DLD1 (cell line): Measurements from ENCODE around the gene AUTS2.

ENCODE experiments used
- in situ Hi-C: cut with HindIII; loops from 2 replicates; pipeline ENCODE4 v1.10.0; 2017; ENCODE audit warnings: low sequenced_read_pairs

AUTS2 gene

GRCh38 chr7:70384891-70385290, 786.6 kb downstream of the AUTS2 start:
- in situ Hi-C loops, result no loop called here

DNA sequence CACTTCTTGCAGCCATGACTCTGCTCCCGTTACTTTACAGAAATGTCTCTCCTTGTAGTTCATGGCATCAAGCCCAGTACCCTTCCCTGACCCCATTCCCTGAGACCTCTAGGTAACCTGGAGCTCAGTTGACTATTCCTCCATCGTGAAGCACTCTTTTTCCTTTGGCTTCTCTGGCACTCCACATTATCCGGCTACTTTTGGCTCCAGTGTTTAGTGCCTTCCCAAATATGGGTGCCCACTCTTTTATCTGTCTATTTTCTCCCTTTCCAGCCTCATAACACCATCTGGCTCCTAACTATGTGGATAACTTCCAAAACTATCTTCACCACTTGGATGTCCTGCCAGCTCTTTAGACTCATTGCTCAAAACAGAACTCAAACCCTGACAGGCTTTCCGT, 788.9 kb downstream of the AUTS2 start:
- in situ Hi-C loops, result no loop called here

DNA sequence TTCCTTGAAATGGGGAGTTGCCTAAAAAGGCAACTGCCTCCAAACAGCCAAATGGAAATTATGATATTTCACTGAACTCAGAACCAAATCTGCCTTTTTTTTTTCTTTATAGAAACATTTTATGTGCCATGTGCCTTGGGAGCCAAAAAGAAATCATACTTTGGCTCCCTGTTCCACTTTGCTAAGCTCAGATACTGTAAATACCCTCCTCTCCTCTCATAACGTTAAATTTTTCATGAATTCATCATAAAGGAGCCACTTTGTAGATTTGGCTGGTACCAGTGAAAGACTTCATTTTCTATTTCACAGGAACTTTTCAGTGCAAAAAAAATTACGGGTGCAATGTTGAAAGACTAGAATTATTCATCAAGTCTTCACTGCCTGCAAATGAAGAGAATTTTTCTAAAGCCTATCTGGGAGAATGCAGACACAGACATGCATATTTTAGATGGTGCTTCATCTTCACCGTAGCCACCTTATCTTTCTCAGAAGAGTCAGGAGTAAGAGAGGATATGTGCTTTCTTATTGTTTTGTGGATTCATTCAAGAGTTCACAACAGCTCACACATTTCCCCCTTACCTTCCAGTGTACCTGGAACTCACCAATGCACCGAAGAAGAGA, 791.4 kb downstream of the AUTS2 start:
- in situ Hi-C loops, result no loop called here

DNA sequence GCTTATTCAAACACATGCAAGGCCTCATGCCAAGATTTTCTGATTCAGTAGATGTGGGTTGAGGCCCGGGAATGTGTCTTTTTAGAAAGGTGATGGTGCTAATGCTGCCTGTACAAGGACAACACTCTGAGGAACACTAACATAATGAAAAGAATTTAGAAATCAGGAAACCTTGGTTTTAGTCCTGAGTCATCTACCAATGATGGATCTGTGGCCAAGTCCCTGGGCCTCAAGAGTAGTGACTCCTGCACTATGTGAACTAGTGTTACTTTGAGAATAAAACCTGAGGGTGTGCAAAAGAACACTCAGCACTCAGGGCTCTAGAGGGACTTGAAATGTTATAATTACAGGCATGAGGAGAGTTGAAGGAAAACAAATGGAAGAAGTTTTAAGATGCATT, 792.0 kb downstream of the AUTS2 start:
- in situ Hi-C loops, result no loop called here

DNA sequence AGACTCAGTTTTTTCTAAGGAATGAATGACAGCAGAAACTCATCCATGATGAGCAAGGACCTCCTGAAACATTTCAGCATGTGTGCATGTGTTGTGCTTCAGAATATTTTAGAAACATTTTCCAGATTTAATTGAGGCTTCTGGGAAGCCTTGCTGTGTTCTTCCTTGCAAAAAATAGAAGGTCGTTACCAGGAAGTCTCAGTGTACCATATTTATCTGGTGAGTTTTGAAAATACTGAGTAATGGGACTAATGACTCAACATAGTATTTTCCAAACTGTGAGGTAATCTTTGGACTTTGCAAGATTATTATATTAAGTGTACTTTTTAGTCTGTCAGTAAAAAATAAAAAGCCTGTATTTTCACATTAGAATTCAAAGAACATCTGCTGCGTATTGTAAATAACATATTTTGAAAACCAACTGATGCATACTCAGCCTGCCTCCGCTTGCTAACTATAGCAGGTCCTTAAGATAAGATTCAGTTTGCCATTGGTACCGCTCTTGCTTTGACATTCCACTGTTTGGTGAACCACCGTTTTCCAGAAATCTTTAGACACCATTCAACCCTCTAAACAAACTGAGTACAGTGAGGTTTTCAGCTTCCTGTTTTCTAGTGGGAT, 794.1 kb downstream of the AUTS2 start:
- in situ Hi-C loops, result no loop called here

- in situ Hi-C loops, result no loop called here
Measured at GRCh38 chr7:70392877-70393435, 794.7 kb downstream of the AUTS2 start.

DNA sequence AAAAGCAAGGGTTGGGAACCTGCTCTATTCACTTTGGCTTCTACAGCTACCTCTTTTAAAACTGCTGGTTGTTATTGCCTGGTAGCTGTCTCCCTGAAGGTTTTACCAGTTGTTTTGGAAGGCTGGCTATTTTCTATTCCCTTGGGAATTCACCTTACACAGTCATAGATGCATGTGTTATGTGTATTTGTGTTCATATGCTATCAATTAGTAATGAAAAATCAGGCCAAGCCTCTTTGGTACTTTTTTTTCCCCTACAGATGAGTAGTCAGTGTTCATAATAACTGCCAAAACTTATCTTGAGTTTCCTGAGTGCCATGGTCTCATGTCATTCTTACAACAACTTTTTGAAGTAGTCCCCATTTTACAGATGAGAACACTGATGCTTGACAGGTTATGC, 795.7 kb downstream of the AUTS2 start:
- in situ Hi-C loops, result no loop called here

DNA sequence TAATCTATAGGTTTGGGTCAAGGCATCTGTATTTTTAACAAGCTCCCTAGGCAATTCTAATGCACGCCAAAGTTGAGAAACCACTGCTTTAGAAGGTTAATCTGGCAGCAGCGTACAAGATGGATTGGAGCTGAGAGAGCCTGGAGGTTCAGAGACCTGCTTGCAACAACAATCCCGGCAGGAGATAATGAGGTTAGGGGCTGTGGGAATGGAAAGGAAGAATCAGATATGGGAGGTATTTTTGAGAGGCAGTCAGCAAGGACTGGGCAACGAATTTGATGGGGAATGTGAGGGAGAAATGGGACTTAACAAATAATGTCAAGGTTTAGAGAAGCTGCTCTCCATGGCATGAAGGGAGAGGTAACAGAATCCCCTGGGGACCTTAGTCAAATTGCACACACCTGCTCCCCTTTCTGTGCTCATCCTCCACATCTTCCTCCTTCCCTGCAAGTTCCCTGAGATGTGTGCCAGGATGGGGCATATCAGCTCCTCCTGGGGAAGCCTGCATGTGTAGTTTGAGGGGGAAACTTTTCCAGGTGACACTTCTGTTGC, 802.6 kb downstream of the AUTS2 start:
- in situ Hi-C loops, result no loop called here

DNA sequence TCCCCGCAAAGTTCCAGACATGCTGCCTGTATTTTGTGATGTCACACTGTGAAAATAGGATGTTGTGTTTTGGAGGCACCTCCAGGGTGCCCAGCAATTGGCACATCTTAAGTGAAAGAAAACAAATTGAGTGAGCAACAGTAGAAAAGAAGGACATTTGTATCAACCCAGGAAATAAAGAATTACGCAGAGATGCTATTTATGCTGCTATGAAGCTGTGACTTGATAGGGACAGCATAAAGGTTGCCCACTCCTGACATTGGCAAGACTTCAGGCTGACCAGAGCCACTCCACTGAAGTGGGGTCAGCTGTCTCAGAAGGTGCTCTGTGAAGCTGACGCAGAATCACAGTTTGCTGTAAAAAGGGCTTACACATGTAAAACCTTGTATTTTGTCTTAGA, 803.8 kb downstream of the AUTS2 start:
- in situ Hi-C loops, result no loop called here

GRCh38 chr7:70405241-70405640, 807.0 kb downstream of the AUTS2 start:
- in situ Hi-C loops, result no loop called here

GRCh38 chr7:70406186-70406949, 808.1 kb downstream of the AUTS2 start:
- in situ Hi-C loops, result no loop called here

DNA sequence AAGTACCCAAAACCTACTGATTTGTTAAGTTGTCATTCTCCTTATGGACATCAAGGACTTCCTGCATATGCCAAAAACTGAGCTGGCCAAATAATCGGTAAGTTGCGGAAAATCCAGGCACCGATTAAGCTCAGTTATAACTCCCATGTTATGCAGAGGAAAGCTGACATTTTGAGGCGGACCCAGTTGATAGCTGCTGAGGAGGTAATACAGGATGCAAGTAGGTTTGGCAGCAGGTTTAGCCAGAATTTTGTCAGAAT, 808.6 kb downstream of the AUTS2 start:
- in situ Hi-C loops, result no loop called here

DNA sequence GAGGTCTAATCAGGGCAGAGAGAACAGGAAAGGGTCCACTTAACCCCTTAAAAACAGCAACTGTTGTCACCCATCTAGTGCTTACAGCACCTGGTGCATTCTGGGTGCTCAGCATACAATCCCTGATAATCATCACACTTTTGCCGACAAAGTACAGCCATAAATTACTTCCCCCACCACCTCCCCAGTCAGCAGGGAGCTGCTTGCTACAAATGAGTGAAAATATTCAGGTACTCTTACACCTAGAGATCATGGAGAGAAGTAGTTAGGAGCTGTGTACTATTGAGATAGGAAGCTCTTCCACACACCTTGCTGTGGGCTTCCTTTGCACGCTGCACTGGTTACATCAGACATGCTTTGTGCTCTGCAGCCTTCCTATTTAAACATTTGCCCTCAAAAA, 810.2 kb downstream of the AUTS2 start:
- in situ Hi-C loops, result no loop called here

DNA sequence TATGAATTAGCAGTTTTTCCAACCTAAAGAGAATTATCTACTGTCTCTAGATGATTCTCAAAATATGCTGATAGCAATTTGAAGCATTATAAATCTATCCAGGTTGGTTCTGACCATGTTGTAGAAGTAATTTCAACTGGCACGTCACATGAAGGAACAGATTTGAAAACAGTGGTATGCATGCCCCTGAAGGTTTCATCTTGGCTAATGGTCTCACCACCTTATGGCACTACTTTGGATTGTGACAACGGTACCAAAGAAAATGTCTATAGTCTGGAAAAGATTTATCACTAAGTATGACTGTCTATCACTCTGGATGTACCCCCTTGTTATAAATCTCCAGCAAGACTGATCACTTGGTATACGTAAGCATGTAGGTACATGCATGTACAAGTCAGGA, 810.6 kb downstream of the AUTS2 start:
- in situ Hi-C loops, result no loop called here

DNA sequence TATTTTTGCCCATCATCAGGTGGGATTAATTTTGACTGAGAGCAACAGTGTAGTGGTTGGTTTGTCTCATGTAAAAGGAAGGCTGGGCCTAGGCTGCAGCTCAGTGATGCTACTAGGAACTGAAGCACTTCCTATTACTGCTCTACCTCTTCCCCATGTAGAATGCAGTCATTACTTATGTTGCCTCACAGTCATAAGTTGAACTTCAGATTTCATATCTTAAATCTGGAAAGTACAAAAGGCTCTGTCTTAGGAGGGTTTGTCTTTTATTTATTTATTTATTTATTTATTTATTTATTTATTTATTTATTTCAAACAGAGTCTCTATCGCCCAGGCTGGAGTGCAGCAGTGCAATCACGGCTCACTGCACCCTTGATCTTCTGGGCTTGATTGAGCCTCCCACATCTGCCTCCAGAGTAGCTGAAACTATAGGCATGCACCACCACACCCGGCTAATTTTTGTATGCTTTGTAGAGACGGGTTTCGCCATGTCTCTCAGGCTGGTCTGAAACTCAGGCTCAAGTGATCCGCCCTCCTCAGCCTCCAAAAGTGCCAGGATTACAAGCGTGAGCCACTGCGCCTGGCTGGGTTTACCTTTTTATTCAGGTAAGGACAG, 812.0 kb downstream of the AUTS2 start:
- in situ Hi-C loops, result no loop called here

DNA sequence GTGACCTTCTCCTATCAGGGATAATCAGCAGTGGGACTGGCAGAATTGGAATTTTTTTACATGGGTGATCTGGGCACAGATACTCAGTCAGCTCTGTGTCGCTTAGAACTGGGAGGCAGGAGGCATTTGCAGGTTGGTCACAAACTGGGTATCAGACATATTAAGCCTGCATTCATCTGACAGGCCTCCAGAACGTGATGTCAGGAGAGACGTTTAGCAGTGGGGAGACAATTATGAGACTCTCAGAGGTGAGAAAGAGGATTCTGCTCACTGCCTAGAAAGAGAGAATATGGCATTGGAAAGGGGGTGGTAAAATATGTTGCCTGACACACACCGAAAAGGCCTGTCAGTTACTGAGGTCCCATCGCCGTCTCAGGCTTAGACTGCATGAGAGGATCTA, 816.1 kb downstream of the AUTS2 start:
- in situ Hi-C loops, result no loop called here

- in situ Hi-C loops, result no loop called here
Measured at GRCh38 chr7:70415179-70415972, 817.1 kb downstream of the AUTS2 start.

DNA sequence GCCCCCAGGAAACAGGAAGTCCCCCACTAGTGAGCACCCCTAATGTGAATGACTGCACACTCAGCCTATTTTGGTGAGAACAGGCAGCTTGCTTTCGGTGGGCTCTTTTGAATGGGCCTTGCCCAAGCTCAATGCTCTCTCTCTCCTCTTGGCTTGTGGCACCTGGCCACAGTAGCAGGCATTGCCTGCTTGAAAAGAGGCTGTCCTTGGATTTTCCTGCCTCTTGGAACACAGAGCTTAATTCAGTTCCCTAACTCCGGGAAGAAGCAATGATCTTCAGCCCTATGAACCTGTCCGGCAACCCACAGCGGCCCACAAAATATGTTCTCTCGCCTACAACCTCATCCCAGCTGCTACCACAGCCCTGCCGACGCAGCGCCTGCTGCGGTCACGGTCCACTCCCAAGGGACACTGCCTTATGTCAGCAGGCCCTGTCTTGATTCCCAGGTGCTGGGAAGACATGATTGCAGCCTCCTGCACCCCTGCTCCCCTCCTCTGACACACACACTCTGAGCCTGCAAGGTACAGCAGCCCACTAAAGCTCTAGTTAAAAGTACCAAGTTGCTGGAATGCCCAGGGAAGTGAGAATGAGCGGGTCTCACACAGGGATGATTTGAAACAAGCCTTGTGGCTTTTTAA, 818.2 kb downstream of the AUTS2 start:
- in situ Hi-C loops, result no loop called here

DNA sequence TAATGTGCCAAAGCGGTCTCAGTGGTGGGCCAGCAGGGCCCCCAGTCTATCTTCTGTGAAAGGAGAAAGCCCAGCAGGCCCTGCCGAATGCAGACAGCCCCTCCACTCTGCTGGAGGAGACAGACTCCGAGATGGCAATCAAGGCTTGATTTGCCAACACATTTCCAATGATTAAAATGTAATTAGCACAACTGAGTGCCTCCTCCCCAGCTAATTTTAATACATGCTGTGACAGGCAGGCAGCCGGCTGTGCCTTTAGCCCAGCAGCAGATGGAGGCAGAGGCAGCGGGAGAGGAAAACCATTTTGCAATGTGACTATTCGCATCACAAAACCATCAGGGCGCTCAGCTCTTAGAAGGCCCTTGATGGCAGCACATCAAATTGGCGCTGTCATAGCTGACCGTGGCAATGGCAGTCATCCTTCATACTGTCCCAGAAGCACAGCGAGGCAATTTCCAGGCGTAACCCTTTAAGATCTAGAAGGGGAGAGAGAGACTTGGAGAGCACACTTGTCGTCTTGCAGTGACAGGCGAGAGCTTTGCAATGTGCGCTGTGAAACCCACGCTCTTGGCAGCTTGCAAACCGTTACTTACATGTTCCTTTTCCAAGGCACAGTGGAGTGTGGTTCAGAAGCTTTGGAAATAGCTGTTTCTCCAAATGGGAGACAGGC, 818.8 kb downstream of the AUTS2 start:
- in situ Hi-C loops, result no loop called here
